K562 (cell line): Measurements from ENCODE around the gene CPLX1. TPM values are rescaled to one million over a fixed set of nuclear protein-coding genes. Genes with fewer than 3 reads are reported as not detected.

Experiments used
- ATAC-seq: fragments of 200-7000 bp; cut with Tn5 transposase; 3 replicates; pipeline ENCODE4 v1.9.1; 2020; ENCODE audit warnings: moderate library complexity
- BruUV-seq: library from RNA; stranded (reverse); fragments of 400-500 nt; replicated peaks from 2 replicates; lab custom pipeline; 2021; lab: Mats Ljungman, UMichigan
- CTCF ChIA-PET: fragments of 300-600 bp; formaldehyde crosslinking; extraction: SDS; loops from one replicate; lab custom pipeline; 2021; ENCODE audit warnings: low intra/inter-chr PET ratio; lab: Yijun Ruan, JAX
- POLR2A ChIA-PET: fragments of 300-600, 350-650 bp; sonication (Branson Sonifier 250); formaldehyde crosslinking; extraction: SDS; loops from one replicate; lab custom pipeline; 2021; ENCODE audit warnings: antibody characterized with exemption, inconsistent platforms; lab: Yijun Ruan, JAX
- DNase-seq, 4 experiments: peaks; one replicate each; pipeline versions ENCODE4 v3.0.0 to v3.0.0-alpha.2; 2011 to 2018; ENCODE audit warnings: low spot score in 3 of 4, mixed read lengths in 3 of 4; ENCODE audit errors: extremely low read depth in 1 of 4
- FAIRE-seq: peaks from 2 replicates; lab custom pipeline; 2011; peaks lifted over from hg19 to GRCh38; lab: Jason Lieb, UNC
- H2AFZ ChIP-seq: 2 replicates; pipeline ENCODE4 v1.6.0; 2011; ENCODE audit warnings: low read depth, low read length, control low read depth, inconsistent platforms
- H3K27ac ChIP-seq: fragments of 200-600 bp; 3 replicates; pipeline ENCODE4 v1.8.0; 2011; ENCODE audit warnings: low read depth, mild to moderate bottlenecking, control low read depth, inconsistent platforms, low read length, moderate library complexity, mixed read lengths; ENCODE audit errors: extremely low read depth
- H3K27me3 ChIP-seq, 2 experiments: fragments of 300-600 bp in 1 of 2; 2 replicates in 1 of 2; 3 replicates in 1 of 2; pipeline versions ENCODE4 v1.6.0 to v1.8.0; 2011; ENCODE audit warnings: inconsistent platforms in 2 of 2, low read length in 2 of 2, mild to moderate bottlenecking in 1 of 2, mixed read lengths in 1 of 2, moderate library complexity in 1 of 2; ENCODE audit not compliant: control insufficient read depth in 2 of 2, insufficient read depth in 2 of 2
- H3K36me3 ChIP-seq: fragments of 300-600 bp; 3 replicates; pipeline ENCODE4 v1.8.0; 2011; ENCODE audit warnings: mild to moderate bottlenecking, low read length, inconsistent platforms; ENCODE audit not compliant: control insufficient read depth, insufficient read depth
- H3K4me1 ChIP-seq, 2 experiments: fragments of 200-600 bp in 1 of 2; replicated peaks in 1 of 2; 2 replicates in 1 of 2; 3 replicates in 1 of 2; pipeline versions ENCODE4 v1.5.1 to v1.8.0; 2011; ENCODE audit warnings: inconsistent platforms in 2 of 2, low read length in 2 of 2, mild to moderate bottlenecking in 1 of 2, mixed read lengths in 1 of 2, moderate library complexity in 1 of 2; ENCODE audit not compliant: control insufficient read depth in 2 of 2, insufficient read depth in 2 of 2
- H3K4me2 ChIP-seq: 2 replicates; pipeline ENCODE4 v1.6.1; 2011; ENCODE audit warnings: low read length, control low read depth, inconsistent platforms, mixed read lengths; ENCODE audit not compliant: insufficient read depth
- H3K4me3 ChIP-seq: fragments of 200-600 bp; sonication (generic), shearing (Covaris generic); 2 replicates; pipeline ENCODE4 v1.5.1; 2016; ENCODE audit warnings: control low read depth, inconsistent platforms
- H3K79me2 ChIP-seq: fragments of 200-600 bp; 3 replicates; pipeline ENCODE4 v1.8.0; 2011; ENCODE audit warnings: low read length, inconsistent platforms; ENCODE audit not compliant: control insufficient read depth, insufficient read depth
- H3K9ac ChIP-seq, 2 experiments: 2 replicates each; pipeline versions ENCODE4 v1.6.0 to v1.6.1; 2011; ENCODE audit warnings: low read depth in 2 of 2, low read length in 2 of 2, control low read depth in 1 of 2, inconsistent platforms in 1 of 2, mild to moderate bottlenecking in 1 of 2, mixed read lengths in 1 of 2; ENCODE audit not compliant: insufficient read depth in 1 of 2
- H3K9me1 ChIP-seq: one replicate; pipeline ENCODE4 v1.6.0; 2011; ENCODE audit warnings: inconsistent platforms, mild to moderate bottlenecking, low read length, moderate library complexity; ENCODE audit not compliant: control insufficient read depth, insufficient read depth
- H3K9me3 ChIP-seq: replicated peaks from 2 replicates; pipeline ENCODE4 v1.5.1; 2011; ENCODE audit warnings: low read depth, low read length, inconsistent platforms; ENCODE audit not compliant: control insufficient read depth, insufficient read depth
- H4K20me1 ChIP-seq: replicated peaks from 2 replicates; pipeline ENCODE4 v1.6.1; 2011; ENCODE audit warnings: low read length, inconsistent platforms, mixed read lengths; ENCODE audit not compliant: control insufficient read depth, insufficient read depth
- DACH1 ChIP-seq: fragments of 450-650 bp; IDR thresholded peaks from 2 replicates; pipeline ENCODE4 v1.6.1; 2018; ENCODE audit not compliant: partially characterized antibody
- FOXA3 ChIP-seq, 2 experiments: fragments of 450-650 bp in 1 of 2; sonication (generic) in 1 of 2; formaldehyde crosslinking; IDR thresholded peaks in 1 of 2; conservative IDR thresholded peaks in 1 of 2; 2 replicates each; pipeline versions ENCODE4 v1.4.0 to v1.8.0; 2020 to 2022; ENCODE audit warnings: mild to moderate bottlenecking in 2 of 2, missing genetic modification reagents in 1 of 2
- GABPB1 ChIP-seq: sonication (generic); formaldehyde crosslinking; IDR thresholded peaks from 2 replicates; pipeline ENCODE4 v1.8.0; 2022; ENCODE audit warnings: mild to moderate bottlenecking, missing genetic modification reagents
- HIVEP1 ChIP-seq: fragments of 250-450 bp; sonication (Bioruptor Pico); IDR thresholded peaks from 2 replicates; pipeline ENCODE4 v1.4.0; 2020; ENCODE audit warnings: mild to moderate bottlenecking
- ILK ChIP-seq: fragments of 450-650 bp; IDR thresholded peaks from 2 replicates; pipeline ENCODE4 v1.6.1; 2016; ENCODE audit warnings: missing genetic modification characterization, low read depth, mild to moderate bottlenecking, missing compliant biosample characterization, moderate library complexity, borderline replicate concordance
- KDM4B ChIP-seq, 2 experiments: fragments of 450-650 bp in 1 of 2; sonication (generic) in 1 of 2; IDR thresholded peaks; 2 replicates each; pipeline ENCODE4 v1.6.1; 2016 to 2017; ENCODE audit warnings: borderline replicate concordance in 2 of 2, antibody characterized with exemption in 1 of 2, low read depth in 1 of 2, mild to moderate bottlenecking in 1 of 2
- MTA1 ChIP-seq: fragments of 450-650 bp; IDR thresholded peaks from 2 replicates; pipeline ENCODE4 v1.6.1; 2017; ENCODE audit warnings: borderline replicate concordance
- NR2F6 ChIP-seq: fragments of 450-650 bp; formaldehyde crosslinking; IDR thresholded peaks from 2 replicates; pipeline ENCODE4 v1.4.0; 2020; ENCODE audit warnings: mild to moderate bottlenecking
- POLR2A ChIP-seq: fragments of 450-650 bp; conservative IDR thresholded peaks from 2 replicates; pipeline ENCODE4 v1.6.1; 2016
- PTTG1 ChIP-seq: fragments of 450-650 bp; IDR thresholded peaks from 2 replicates; pipeline ENCODE4 v1.6.1; 2016; ENCODE audit warnings: low read depth, mild to moderate bottlenecking, missing genetic modification characterization, missing compliant biosample characterization
- SMAD3 ChIP-seq: fragments of 450-650 bp; formaldehyde crosslinking; conservative IDR thresholded peaks from 2 replicates; pipeline ENCODE4 v1.4.0; 2020; ENCODE audit warnings: mild to moderate bottlenecking
- SP2 ChIP-seq: IDR thresholded peaks from 2 replicates; pipeline ENCODE4 v1.6.1; 2011; ENCODE audit warnings: mild to moderate bottlenecking, low read depth, low read length, moderate library complexity; ENCODE audit not compliant: poor library complexity, severe bottlenecking; ENCODE audit errors: extremely low read depth
- ZZZ3 ChIP-seq: fragments of 450-650 bp; IDR thresholded peaks from 2 replicates; pipeline ENCODE4 v1.6.1; 2016; ENCODE audit warnings: antibody characterized with exemption, mild to moderate bottlenecking, moderate library complexity
- WGBS: fragments of 100-300 bp; shearing (Covaris generic); methylation state at CpG from one replicate; pipeline ENCODE4 v1.1.6; 2016; ENCODE audit warnings: low coverage, mixed read lengths; ENCODE audit not compliant: insufficient coverage; ENCODE audit errors: missing lambda C conversion rate; 5-methylcytosine and 5-hydroxymethylcytosine counted together
- in situ Hi-C: fragments of 300-500 bp; cut with MboI; formaldehyde crosslinking; loops from 4 replicates; pipeline ENCODE4 v1.15.0; 2018; ENCODE audit warnings: inconsistent platforms, mixed read lengths
- intact Hi-C: fragments of 100-400 bp; cut with micrococcal nuclease; formaldehyde crosslinking; loops from 2 replicates; pipeline ENCODE4 v1.14.2; 2022
- polyA plus RNA-seq, 8 experiments: library from polyadenylated mRNA; depleted of rRNA in 4 of 8; stranded (reverse) in 5 of 8; unstranded in 3 of 8; fragments of >200 nt; fragmentation: Nextera tagmentation in 2 of 8; fragmentation: Illumina TruSeq in 1 of 8; extraction: Ambion mirVana in 2 of 8; extraction: Trizol in 1 of 8; gene quantifications; 2 replicates each; pipeline versions ENCODE4 v1.2.1 to v1.2.3, GENCODE V29; 2011 to 2014; ENCODE audit warnings: inconsistent platforms in 1 of 8, missing spikeins in 1 of 8
- total RNA-seq, 7 experiments: library from RNA; depleted of rRNA in 6 of 7; stranded (reverse); fragments of >200 nt in 6 of 7; fragmentation: Illumina TruSeq in 2 of 7; extraction: Trizol in 2 of 7; gene quantifications; 2 replicates each; pipeline versions ENCODE4 v1.2.1 to v1.2.3, GENCODE V29; 2011 to 2021; ENCODE audit warnings: low replicate concordance in 1 of 7
- TF ChIP-seq, protein P1 (sequence below): fragments of 450-650 bp; IDR thresholded peaks from 2 replicates; pipeline ENCODE4 v1.6.1; 2017; ENCODE audit warnings: antibody characterized with exemption, mild to moderate bottlenecking
- TF ChIP-seq, protein P2 (sequence below): fragments of 450-650 bp; formaldehyde crosslinking; IDR thresholded peaks from 2 replicates; pipeline ENCODE4 v1.4.0; 2020; ENCODE audit warnings: mild to moderate bottlenecking, moderate library complexity

The CPLX1 gene
- total and polyA plus RNA-seq, 9 of the 15 experiments (the other 6 are each of a cell fraction or from before 2014, with no cell fraction given): 0.03 to 3.3 (median 0.17) TPM; not detected in 2

GRCh38 chr4:762211-763190 lies 63.4 kb downstream of the CPLX1 start:
- no peak overlapping the region for H3K9ac ChIP-seq
- in situ Hi-C loops: no loop called here
- peaks cover 74% of the 10 kb centered on the region; the same call in 2 of the 3 replicates for H3K36me3 ChIP-seq
- H3K4me3 ChIP-seq: no peak overlapping the region
- BruUV-seq: no TSS peak
- 93% methylated on average over 20 of the region's 24 CpGs for WGBS
- POLR2A ChIA-PET: interaction anchor here (1.4 kb wide), 1 partner anchor 9 kb away, joined by 8 read pairs; no protein-coding TSS in a partner anchor
- no peaks in the 10 kb centered on the region for H3K27me3 ChIP-seq
- H3K79me2 ChIP-seq: no peaks in the 10 kb centered on the region; the same call in 2 of the 3 replicates
- H3K27ac ChIP-seq: no peak overlapping the region
- peaks cover 0 to 14% of the 10 kb centered on the region in 2 experiments; a peak in 2 of 5 replicates for H3K4me1 ChIP-seq
- ATAC-seq (peak; percentile 19; the same call in 1 of the 3 replicates), FAIRE-seq (no peak), DNase-seq (no peak)
- intact Hi-C loops: loop anchor here (10.0 kb wide), 1 partner anchor 222 kb away; the partner anchor contains the start of gene IDUA
- no peak overlapping the region for H3K4me2 ChIP-seq
- CTCF ChIA-PET: no interaction called here
- H3K9me1 ChIP-seq: no peaks in the 10 kb centered on the region
- peaks cover 13% of the 10 kb centered on the region for H3K9me3 ChIP-seq
- no peak overlapping the region for H2AFZ ChIP-seq
- H4K20me1 ChIP-seq: no peaks in the 10 kb centered on the region
- TF ChIP-seq, protein P1, sequence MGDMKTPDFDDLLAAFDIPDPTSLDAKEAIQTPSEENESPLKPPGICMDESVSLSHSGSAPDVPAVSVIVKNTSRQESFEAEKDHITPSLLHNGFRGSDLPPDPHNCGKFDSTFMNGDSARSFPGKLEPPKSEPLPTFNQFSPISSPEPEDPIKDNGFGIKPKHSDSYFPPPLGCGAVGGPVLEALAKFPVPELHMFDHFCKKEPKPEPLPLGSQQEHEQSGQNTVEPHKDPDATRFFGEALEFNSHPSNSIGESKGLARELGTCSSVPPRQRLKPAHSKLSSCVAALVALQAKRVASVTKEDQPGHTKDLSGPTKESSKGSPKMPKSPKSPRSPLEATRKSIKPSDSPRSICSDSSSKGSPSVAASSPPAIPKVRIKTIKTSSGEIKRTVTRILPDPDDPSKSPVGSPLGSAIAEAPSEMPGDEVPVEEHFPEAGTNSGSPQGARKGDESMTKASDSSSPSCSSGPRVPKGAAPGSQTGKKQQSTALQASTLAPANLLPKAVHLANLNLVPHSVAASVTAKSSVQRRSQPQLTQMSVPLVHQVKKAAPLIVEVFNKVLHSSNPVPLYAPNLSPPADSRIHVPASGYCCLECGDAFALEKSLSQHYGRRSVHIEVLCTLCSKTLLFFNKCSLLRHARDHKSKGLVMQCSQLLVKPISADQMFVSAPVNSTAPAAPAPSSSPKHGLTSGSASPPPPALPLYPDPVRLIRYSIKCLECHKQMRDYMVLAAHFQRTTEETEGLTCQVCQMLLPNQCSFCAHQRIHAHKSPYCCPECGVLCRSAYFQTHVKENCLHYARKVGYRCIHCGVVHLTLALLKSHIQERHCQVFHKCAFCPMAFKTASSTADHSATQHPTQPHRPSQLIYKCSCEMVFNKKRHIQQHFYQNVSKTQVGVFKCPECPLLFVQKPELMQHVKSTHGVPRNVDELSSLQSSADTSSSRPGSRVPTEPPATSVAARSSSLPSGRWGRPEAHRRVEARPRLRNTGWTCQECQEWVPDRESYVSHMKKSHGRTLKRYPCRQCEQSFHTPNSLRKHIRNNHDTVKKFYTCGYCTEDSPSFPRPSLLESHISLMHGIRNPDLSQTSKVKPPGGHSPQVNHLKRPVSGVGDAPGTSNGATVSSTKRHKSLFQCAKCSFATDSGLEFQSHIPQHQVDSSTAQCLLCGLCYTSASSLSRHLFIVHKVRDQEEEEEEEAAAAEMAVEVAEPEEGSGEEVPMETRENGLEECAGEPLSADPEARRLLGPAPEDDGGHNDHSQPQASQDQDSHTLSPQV: no peak
- no peak for TF ChIP-seq ILK
- no peak for TF ChIP-seq FOXA3 (CRISPR knock-in tag; conservative IDR thresholded peaks at IDR 0.05 in 1 of 2, IDR thresholded peaks at IDR 0.05 in 1 of 2)
- 0 out of 2 replicates have a peak, but pooled peaks have one; percentile 10 for TF ChIP-seq POLR2A
- TF ChIP-seq MTA1: no peak
- no peak for TF ChIP-seq KDM4B (IDR thresholded peaks at IDR 0.05; ENCODE audit: borderline replicate concordance in 2 of 2, low read depth in 1 of 2)
- TF ChIP-seq GABPB1 (CRISPR knock-in tag): no peak
- no peak for TF ChIP-seq SMAD3 (CRISPR knock-in tag)
- TF ChIP-seq, protein P2, sequence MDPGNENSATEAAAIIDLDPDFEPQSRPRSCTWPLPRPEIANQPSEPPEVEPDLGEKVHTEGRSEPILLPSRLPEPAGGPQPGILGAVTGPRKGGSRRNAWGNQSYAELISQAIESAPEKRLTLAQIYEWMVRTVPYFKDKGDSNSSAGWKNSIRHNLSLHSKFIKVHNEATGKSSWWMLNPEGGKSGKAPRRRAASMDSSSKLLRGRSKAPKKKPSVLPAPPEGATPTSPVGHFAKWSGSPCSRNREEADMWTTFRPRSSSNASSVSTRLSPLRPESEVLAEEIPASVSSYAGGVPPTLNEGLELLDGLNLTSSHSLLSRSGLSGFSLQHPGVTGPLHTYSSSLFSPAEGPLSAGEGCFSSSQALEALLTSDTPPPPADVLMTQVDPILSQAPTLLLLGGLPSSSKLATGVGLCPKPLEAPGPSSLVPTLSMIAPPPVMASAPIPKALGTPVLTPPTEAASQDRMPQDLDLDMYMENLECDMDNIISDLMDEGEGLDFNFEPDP (CRISPR knock-in tag): no peak
- TF ChIP-seq SP2: no peak
- TF ChIP-seq DACH1: no peak
- TF ChIP-seq HIVEP1 (CRISPR knock-in tag): no peak
- TF ChIP-seq PTTG1 (tag): no peak
- no peak for TF ChIP-seq ZZZ3
- TF ChIP-seq NR2F6: no peak
